H1 (cell line): Measurements from ENCODE around the gene BTBD16. TPM values are rescaled to one million over a fixed set of nuclear protein-coding genes. Genes with fewer than 3 reads are reported as not detected.

Experiments used
- CREB1 ChIP-seq: IDR thresholded peaks from 2 replicates; pipeline ENCODE4 v1.6.1; 2012; ENCODE audit warnings: inconsistent platforms
- RAD21 ChIP-seq, 2 experiments: IDR thresholded peaks in 1 of 2; conservative IDR thresholded peaks in 1 of 2; 2 replicates each; pipeline ENCODE4 v1.6.1; 2011; ENCODE audit warnings: low read depth in 2 of 2, low read length in 2 of 2, improper control_type of control experiment in 1 of 2, inconsistent platforms in 1 of 2, mild to moderate bottlenecking in 1 of 2, moderate library complexity in 1 of 2
- SP1 ChIP-seq: IDR thresholded peaks from 2 replicates; pipeline ENCODE4 v1.6.1; 2011; ENCODE audit warnings: low read depth, low read length
- SRF ChIP-seq: IDR thresholded peaks from 2 replicates; pipeline ENCODE4 v1.6.1; 2011; ENCODE audit warnings: mild to moderate bottlenecking, low read depth, low read length, moderate library complexity
- TAF1 ChIP-seq: IDR thresholded peaks from 2 replicates; pipeline ENCODE4 v1.6.1; 2011; ENCODE audit warnings: mild to moderate bottlenecking, low read depth, low read length
- polyA plus RNA-seq, 7 experiments: library from polyadenylated mRNA; depleted of rRNA in 3 of 7; stranded (reverse) in 5 of 7; unstranded in 2 of 7; fragments of >200 nt in 5 of 7; fragments of 200-250 nt in 2 of 7; gene quantifications; 1 replicate in 5 of 7; 2 replicates in 1 of 7; 4 replicates in 1 of 7; pipeline versions ENCODE4 v1.2.1 to v1.2.3, GENCODE V29; 2011 to 2013; ENCODE audit warnings: missing spikeins in 2 of 7, mixed read lengths in 2 of 7
- total RNA-seq: library from RNA; stranded (reverse); fragmentation: NEBNext Ultra II Directional; extraction: Animal tissue kit (Norgen Biotek cat#: 25700); gene quantifications from 2 replicates; pipeline ENCODE4 v1.2.1, GENCODE V29; 2021

BTBD16 gene
- total and polyA plus RNA-seq, 2 of the 8 experiments (the other 6 are each of a cell fraction or from before 2014, with no cell fraction given): 0.05 TPM; not detected in 1

GRCh38 chr10:122298598-122299301, 27.7 kb downstream of the BTBD16 start (continued):
- TF ChIP-seq SP1 (no peak), TAF1 (no peak), RAD21 (IDR thresholded peaks at IDR 0.05 in 1 of 2, conservative IDR thresholded peaks at IDR 0.05 in 1 of 2; ENCODE audit: low read depth in 2 of 2, low read length in 2 of 2) (peak; percentile 96 to 98), SRF (no peak), CREB1 (peak; percentile 65; the same call in 1 of the 2 replicates)
